Measurements from ENCODE around the gene NMT1.

DNA sequence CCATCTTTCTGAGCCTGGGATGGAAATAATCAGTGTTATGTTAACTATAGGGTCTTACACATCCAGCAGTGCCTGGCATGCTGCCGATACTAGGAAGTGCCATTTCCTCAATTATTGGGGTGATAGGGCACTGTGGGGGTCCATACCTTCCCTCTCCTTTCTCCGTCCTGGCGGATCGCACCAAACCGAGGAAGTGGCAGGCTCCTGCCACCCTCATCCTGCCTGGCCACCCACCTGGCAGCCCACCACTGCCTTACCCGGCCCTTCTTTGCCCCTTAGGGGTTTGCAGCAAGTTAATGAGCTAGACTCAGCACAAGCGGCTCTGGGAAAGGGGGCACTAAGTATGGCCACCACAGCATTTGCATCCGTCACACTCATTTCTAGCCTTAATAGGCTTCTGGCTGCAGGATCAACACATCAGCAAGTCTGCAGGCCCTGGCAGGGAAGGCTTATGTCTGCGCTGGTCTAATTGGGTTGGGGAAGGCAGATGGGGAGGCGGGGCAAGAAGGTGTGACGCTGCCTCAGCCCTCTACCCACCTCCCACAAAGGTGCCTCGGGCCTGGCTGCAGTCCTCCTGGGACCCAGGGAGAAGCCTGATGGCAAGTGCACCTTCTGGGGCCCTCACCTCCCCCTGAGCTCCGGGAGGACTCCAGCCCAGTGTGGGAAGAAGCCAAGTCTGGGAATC lies 38.3 kb upstream of the NMT1 start:
- no peak for TF ChIP-seq POLR2A (IDR thresholded peaks at IDR 0.05; ENCODE audit: borderline replicate concordance, extremely low read depth, insufficient read depth, insufficient read length)
- TF ChIP-seq CTCF (IDR thresholded peaks at IDR 0.05 in 2 of 3, conservative IDR thresholded peaks at IDR 0.05 in 1 of 3; ENCODE audit: borderline replicate concordance in 1 of 3, insufficient read depth in 1 of 3, low read depth in 2 of 3, low read length in 2 of 3): no peak
- TF ChIP-seq ZFX (IDR thresholded peaks at IDR 0.05): no peak
- no peak for TF ChIP-seq SP1 (IDR thresholded peaks at IDR 0.05; ENCODE audit: low read depth)
- TF ChIP-seq EZH2phosphoT487 (IDR thresholded peaks at IDR 0.05; ENCODE audit: borderline replicate concordance): no peak
- no peak for TF ChIP-seq POLR2AphosphoS5 (IDR thresholded peaks at IDR 0.05; ENCODE audit: low read depth, low read length)
- no peak for TF ChIP-seq SIN3A (IDR thresholded peaks at IDR 0.05; ENCODE audit: low read depth)
- no peak for TF ChIP-seq ZNF274 (IDR thresholded peaks at IDR 0.05; ENCODE audit: low read depth, low read length)
- no peak for TF ChIP-seq JUND (IDR thresholded peaks at IDR 0.05)
- TF ChIP-seq ZBTB33 (IDR thresholded peaks at IDR 0.05; ENCODE audit: extremely low read depth, insufficient replicate concordance, low read length): no peak
- TF ChIP-seq EZH2 (IDR thresholded peaks at IDR 0.05): no peak
- no peak for TF ChIP-seq RAD21 (IDR thresholded peaks at IDR 0.05; ENCODE audit: low read depth)
- no peak for TF ChIP-seq REST (IDR thresholded peaks at IDR 0.05; ENCODE audit: low read depth)

Data from HCT116 (cell line).